ENCODE data around the gene NGEF.

NGEF gene

GRCh38 chr2:232890896-232891601, 122.0 kb downstream of the NGEF start:
- Histone ChIP-seq H3F3A (ENCODE audit: insufficient read depth) (no peaks in the 10 kb centered on the region), H4K20me1 (ENCODE audit: low read depth, low read length) (no peaks in the 10 kb centered on the region), H3K36me3 (ENCODE audit: low read length) (no peaks in the 10 kb centered on the region), H3K27ac (ENCODE audit: low read depth, low read length) (no peak overlapping the region), H3K9me3 (ENCODE audit: insufficient read depth, low read length) (no peaks in the 10 kb centered on the region), H3K27me3 (ENCODE audit: low read length) (no peaks in the 10 kb centered on the region), H3K9ac (ENCODE audit: low read length) (no peak overlapping the region), H3K79me2 (ENCODE audit: insufficient read depth, low read length) (no peaks in the 10 kb centered on the region), H3K4me2 (ENCODE audit: low read depth, low read length, poor library complexity, severe bottlenecking) (no peak overlapping the region), H3K4me3 (ENCODE audit: insufficient read depth, low read length, poor library complexity, severe bottlenecking) (no peak overlapping the region), H2AFZ (ENCODE audit: low read depth, low read length, severe bottlenecking) (no peak overlapping the region), H3K9me2 (replicated peaks; ENCODE audit: insufficient read depth, low read length) (no peaks in the 10 kb centered on the region)
- TF ChIP-seq, protein P1, sequence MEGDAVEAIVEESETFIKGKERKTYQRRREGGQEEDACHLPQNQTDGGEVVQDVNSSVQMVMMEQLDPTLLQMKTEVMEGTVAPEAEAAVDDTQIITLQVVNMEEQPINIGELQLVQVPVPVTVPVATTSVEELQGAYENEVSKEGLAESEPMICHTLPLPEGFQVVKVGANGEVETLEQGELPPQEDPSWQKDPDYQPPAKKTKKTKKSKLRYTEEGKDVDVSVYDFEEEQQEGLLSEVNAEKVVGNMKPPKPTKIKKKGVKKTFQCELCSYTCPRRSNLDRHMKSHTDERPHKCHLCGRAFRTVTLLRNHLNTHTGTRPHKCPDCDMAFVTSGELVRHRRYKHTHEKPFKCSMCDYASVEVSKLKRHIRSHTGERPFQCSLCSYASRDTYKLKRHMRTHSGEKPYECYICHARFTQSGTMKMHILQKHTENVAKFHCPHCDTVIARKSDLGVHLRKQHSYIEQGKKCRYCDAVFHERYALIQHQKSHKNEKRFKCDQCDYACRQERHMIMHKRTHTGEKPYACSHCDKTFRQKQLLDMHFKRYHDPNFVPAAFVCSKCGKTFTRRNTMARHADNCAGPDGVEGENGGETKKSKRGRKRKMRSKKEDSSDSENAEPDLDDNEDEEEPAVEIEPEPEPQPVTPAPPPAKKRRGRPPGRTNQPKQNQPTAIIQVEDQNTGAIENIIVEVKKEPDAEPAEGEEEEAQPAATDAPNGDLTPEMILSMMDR (IDR thresholded peaks at IDR 0.05; ENCODE audit: insufficient read depth, low read length, poor library complexity, severe bottlenecking): no peak
- no peak for TF ChIP-seq EZH2phosphoT487 (conservative IDR thresholded peaks at IDR 0.05; ENCODE audit: low read length)

DNA sequence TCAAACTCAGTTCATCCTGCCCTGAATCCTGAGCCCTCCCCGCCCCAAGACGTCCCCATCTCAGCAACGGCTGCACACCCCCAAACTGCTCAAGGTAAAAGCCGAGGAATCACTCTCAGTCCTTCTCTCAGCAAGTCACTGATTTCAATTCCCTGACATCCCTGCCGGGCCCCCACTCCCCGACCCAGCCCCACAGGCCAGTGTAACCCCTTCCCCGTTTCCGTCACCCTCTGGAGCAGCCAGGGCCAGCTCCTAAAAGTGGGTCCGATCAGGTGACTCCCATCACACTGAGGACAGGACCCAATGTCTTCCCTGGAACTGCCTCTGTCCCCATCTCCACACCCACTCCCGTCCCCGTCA, 122.5 kb downstream of the NGEF start:
- no peaks in the 10 kb centered on the region for H3K9me3 ChIP-seq (ENCODE audit: insufficient read depth, low read length)
- no peaks in the 10 kb centered on the region for H3K9me2 ChIP-seq (replicated peaks; ENCODE audit: insufficient read depth, low read length)
- H3K27ac ChIP-seq (ENCODE audit: low read depth, low read length): no peak overlapping the region
- H3K36me3 ChIP-seq (ENCODE audit: low read length): no peaks in the 10 kb centered on the region
- H3K4me3 ChIP-seq (ENCODE audit: insufficient read depth, low read length, poor library complexity, severe bottlenecking): no peak overlapping the region
- no peak overlapping the region for H2AFZ ChIP-seq (ENCODE audit: low read depth, low read length, severe bottlenecking)
- no peak for TF ChIP-seq EZH2phosphoT487 (conservative IDR thresholded peaks at IDR 0.05; ENCODE audit: low read length)
- TF ChIP-seq, protein P1 (IDR thresholded peaks at IDR 0.05; ENCODE audit: insufficient read depth, low read length, poor library complexity, severe bottlenecking): no peak
- no peak overlapping the region for H3K9ac ChIP-seq (ENCODE audit: low read length)
- H3F3A ChIP-seq (ENCODE audit: insufficient read depth): no peaks in the 10 kb centered on the region
- H3K79me2 ChIP-seq (ENCODE audit: insufficient read depth, low read length): no peaks in the 10 kb centered on the region
- no peak overlapping the region for H3K4me2 ChIP-seq (ENCODE audit: low read depth, low read length, poor library complexity, severe bottlenecking)
- no peaks in the 10 kb centered on the region for H3K27me3 ChIP-seq (ENCODE audit: low read length)
- H4K20me1 ChIP-seq (ENCODE audit: low read depth, low read length): no peaks in the 10 kb centered on the region

DNA sequence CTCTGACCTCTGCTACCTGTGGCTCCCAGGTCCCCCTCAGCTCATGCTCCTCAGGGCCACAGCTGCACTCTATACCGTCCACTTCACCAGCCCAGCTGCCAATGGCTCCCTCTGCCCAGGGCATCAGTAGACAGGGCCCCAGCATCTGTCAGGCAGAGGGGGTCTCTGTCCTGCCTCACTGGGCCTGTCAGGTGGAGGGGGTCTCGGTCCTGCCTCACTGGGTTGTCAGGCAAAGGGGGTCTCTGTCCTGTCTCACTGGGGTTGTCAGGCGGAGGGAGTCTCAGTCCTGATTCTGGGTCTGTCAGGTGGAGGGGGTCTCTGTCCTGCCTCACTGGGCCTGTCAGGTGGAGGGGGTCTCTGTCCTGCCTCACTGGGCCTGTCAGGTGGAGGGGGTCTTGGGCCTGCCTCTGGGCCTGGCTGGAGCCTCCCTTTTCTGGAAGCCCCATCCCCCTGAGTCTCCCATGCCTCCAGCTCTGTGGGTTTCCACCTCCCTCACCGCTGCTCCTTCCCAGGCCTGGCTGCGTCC, 123.1 kb downstream of the NGEF start:
- TF ChIP-seq EZH2phosphoT487 (conservative IDR thresholded peaks at IDR 0.05; ENCODE audit: low read length): no peak
- TF ChIP-seq, protein P1 (IDR thresholded peaks at IDR 0.05; ENCODE audit: insufficient read depth, low read length, poor library complexity, severe bottlenecking): no peak
- Histone ChIP-seq H2AFZ (ENCODE audit: low read depth, low read length, severe bottlenecking) (no peak overlapping the region), H3F3A (ENCODE audit: insufficient read depth) (no peaks in the 10 kb centered on the region), H3K9me2 (replicated peaks; ENCODE audit: insufficient read depth, low read length) (no peaks in the 10 kb centered on the region), H4K20me1 (ENCODE audit: low read depth, low read length) (no peaks in the 10 kb centered on the region), H3K9ac (ENCODE audit: low read length) (no peak overlapping the region), H3K79me2 (ENCODE audit: insufficient read depth, low read length) (no peaks in the 10 kb centered on the region), H3K9me3 (ENCODE audit: insufficient read depth, low read length) (no peaks in the 10 kb centered on the region), H3K27me3 (ENCODE audit: low read length) (no peaks in the 10 kb centered on the region), H3K36me3 (ENCODE audit: low read length) (no peaks in the 10 kb centered on the region), H3K27ac (ENCODE audit: low read depth, low read length) (no peak overlapping the region), H3K4me2 (ENCODE audit: low read depth, low read length, poor library complexity, severe bottlenecking) (no peak overlapping the region), H3K4me3 (ENCODE audit: insufficient read depth, low read length, poor library complexity, severe bottlenecking) (no peak overlapping the region)

All from SU-DHL-6 (cell line).